Frontal cortex (tissue), 4 donors: ENCODE results near the gene LILRA1. TPM values are rescaled to one million over a fixed set of nuclear protein-coding genes. Genes with fewer than 3 reads are reported as not detected.
"Not testable (repeated sequence)": the region's sequence is repeated elsewhere in the genome, so short reads cannot be mapped to it uniquely, and the experiment has no call there.

Experiments
- DNase-seq, 2 donors: peaks; one replicate each; pipeline ENCODE4 v3.0.0; 2012; ENCODE audit warnings: low spot score in 2 of 2
- FAIRE-seq: peaks from 2 replicates; lab custom pipeline; 2012; peaks lifted over from hg19 to GRCh38; lab: Jason Lieb, UNC
- total RNA-seq: library from RNA; depleted of rRNA; stranded (reverse); fragments of >200 nt; gene quantifications from one replicate; pipeline ENCODE4 v1.2.3, GENCODE V29; 2014
- donor health status: control.
- donor health status: control.
- donor health status: control.

Gene LILRA1
- total RNA-seq: not detected

DNA sequence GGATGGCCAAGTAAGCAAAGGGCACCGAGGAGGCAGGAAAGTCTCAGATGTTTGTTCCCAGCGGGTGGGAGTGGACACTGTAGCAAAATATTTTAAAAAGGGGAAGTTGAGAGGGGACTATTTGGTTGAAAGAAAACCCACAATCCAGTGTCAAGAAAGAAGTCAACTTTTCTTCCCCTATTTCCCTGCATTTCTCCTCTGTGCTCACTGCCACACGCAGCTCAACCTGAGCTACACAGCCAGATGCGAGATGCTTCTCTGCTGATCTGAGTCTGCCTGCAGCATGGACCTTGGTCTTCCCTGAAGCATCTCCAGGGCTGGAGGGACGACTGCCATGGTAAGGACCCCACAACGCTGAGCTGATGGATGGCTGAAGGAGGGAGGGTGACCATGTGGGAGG is at the start of gene LILRA1:
Gene LILRA1, plus strand, starts transcription at position 188 of the 400 bp plus-strand sequence. CDS start 613 bp downstream, outside the sequence.
- not testable (repeated sequence) for FAIRE-seq, DNase-seq

DNA sequence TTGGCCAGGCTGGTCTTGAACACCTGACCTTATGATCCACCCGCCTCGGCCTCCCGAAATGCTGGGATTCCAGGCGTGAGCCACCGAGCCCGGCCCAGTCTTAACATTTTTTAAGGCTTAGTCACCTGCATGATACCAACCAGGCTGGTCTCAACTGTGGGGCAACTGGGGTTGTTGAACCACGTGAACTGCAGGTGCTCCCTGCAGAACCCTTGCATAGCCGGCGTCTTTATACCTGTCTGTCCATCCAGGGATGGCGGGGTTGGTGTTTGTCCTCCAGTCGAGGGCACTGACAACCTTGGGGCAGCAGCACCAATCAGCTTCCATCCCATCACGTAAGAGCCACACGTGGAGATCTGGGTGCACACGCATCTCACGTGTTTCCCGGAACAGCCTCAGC is 44.6 kb upstream of the LILRA1 start:
- no peak for DNase-seq
- FAIRE-seq: no peak

DNA sequence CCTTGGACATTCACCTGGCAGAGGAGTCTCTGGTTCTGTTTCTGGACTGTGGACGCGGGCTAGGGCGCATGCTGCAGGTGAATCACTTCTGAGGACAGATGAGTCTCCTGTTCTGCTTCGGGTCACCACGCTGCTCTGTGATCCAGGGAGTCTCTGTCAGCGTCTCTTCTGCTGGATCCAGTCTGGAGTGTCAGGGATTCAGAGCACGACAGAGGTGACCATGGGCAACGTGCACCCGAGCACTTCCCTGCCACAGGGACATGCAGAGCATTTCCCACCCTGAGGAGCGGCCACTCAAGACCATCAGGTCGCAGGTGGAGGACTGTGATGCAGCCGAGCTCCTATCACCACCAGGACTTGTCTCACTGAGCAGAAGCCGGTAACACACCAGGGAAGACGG is 44.2 kb upstream of the LILRA1 start:
- DNase-seq (no peak), FAIRE-seq (no peak)

DNA sequence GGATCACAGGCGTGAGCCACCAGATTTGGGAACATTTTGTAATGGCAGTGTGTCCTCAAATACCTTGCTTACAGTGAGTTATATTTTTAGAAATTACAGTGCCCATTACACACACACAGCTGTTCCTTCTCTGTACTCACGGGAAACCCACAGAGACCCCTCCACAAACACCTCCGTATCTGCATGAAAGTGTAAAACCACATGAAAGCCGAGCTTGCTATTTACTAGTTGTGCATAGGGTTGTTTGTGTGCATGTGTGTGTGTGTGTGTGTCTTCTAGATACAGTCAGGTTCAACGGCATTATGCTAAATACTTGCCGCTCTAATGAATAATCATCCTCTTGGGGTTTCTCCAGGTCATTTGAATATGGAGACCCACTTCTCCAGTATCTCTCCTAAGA is 42.1 kb upstream of the LILRA1 start:
- no peak for DNase-seq
- FAIRE-seq: no peak

DNA sequence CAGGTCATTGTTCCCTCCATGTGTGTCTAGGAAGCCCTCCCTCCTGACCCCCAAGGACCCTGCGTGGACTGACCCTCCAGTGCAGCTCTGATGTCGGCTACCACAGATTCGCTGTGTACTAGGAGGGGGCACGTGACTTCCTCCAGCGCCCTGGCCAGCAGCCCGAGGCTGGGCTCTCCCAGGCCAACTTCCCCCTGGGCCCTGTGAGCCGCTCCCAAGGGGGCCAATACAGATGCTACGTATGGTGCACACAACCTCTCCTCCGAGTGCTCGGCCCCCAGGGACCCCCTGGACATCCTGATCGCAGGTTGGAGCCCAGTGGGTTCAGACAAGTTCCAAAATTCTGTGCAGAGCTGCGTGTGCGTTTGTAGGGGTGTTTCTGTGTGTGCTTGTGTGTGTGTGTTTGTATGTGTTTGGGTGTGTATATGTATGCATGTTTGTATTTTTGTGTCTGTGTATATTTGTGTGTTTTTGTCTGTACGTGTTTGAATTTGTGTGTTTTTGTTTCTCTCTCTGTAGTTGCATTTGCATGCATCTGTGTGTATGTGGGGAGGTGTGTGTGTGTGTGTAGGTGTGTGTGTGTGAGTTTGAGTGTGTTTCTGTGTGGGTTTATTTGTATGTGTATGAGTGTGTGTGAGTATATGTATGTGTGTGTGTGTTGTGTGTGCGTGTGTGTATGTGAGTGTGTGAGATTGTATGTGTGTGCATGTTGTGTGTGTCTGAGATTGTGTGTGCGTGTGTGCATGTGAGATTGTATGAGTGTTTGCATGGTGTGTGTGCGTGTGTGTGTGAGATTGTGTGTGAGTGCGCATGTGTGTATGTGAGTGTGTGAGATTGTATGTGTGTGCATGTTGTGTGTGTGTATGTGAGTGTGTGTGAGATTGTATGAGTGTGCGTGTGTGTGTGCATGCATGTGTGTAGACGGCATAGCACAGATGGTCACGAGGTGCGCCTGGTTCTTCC is 41.2 kb upstream of the LILRA1 start:
- no peak for FAIRE-seq
- no peak for DNase-seq

DNA sequence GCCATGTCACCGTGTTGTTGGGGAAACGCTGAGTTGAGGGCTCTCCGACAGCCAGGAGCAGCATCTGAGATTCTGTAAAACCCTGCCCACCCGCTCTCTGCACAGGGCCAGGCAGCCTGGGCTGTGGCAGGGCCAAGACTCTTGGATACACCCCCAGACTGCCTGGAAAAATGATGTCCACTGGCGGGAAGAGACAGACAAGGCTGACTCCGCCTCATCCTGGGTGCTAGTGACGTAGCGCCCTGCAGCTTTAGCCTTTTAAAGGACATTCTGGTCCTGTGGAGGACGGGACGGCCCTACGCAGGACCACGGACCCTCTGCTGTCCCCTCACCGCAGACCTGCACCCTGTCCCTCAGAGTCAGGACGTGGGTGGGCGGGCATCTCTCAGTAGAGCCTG is 40.5 kb upstream of the LILRA1 start:
- DNase-seq: no peak
- no peak for FAIRE-seq

DNA sequence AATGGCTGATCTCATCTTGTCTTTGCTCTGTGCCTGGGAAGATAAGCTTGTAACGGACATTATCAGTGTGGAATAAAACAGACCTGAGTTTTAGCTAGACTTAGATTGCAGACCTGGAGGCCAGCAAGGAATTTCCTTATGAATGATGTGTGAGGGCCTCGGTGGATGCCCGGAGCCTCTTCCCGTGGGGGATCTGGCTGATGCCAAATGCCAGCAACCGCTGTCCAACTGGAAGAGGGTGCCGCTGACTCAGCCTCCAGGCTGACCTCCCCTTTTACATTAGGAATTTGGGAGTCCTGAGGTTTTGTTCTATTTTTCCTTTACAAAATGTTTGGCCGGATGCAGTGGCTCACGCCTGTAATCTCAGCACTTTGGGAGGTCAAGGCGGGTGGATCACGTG is 39.4 kb upstream of the LILRA1 start:
- FAIRE-seq: no peak

DNA sequence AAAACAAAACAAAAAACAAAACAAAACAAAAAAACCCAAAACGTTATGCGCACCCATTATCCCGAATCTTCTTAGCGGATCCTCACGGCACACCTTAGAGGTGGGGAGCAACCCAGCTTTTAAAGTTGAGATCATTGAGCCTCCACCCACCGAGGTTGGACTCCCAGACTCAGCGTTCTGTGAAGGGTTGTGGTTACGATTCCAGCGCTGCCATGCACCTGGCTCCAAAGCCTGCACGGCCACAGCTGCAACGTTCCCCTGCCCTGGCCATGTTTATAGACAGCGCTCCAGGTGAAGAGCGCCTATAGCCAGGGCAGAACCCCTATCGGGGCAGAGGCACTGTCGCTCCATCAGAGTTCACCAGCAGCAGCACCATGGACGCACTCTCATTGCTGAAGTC is 38.5 kb upstream of the LILRA1 start:
- no peak for FAIRE-seq

More for the DNA sequence above, 39.4 kb upstream of the LILRA1 start:
- no peak for DNase-seq

DNA sequence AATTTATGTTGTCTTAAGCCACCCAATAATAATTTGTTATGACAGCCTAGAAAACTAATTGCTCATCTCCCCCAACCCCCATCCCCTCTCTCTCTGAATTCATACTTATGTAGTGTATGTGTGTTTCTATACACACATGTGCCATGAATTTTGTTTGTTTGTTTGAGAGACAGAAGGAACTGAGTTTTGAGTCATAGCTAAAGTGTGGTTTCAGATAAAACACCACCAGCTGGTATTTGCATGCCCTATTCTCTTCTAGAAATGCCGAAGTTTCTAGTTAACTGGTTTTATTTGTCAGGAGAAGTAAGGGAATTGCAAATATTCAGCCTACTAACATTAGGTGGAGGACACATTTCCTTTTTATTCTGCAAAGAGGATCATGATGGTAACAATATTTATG is 37.2 kb upstream of the LILRA1 start:
- FAIRE-seq: no peak

More for the DNA sequence above, 38.5 kb upstream of the LILRA1 start:
- no peak for DNase-seq

DNA sequence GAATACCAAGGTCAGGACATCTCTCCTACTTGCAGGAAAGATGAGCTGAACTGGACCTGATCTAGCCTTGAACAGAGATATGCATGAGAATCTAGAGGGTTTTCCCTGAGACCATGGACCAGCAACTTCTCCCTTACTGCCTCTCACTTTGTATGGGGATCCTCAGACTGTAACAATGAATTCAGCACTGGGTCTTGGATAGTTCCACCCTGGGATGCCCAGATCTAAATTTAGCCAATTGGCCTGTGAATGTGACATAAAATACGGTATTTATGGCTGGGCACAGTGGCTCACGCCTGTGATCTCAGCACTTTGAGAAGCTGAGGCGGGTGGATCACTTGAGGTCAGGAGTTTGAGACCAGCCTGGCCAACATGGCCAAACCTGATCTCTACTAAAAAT is 35.1 kb upstream of the LILRA1 start:
- FAIRE-seq: no peak
- no peak for DNase-seq

More for the DNA sequence above, 37.2 kb upstream of the LILRA1 start:
- no peak for DNase-seq

DNA sequence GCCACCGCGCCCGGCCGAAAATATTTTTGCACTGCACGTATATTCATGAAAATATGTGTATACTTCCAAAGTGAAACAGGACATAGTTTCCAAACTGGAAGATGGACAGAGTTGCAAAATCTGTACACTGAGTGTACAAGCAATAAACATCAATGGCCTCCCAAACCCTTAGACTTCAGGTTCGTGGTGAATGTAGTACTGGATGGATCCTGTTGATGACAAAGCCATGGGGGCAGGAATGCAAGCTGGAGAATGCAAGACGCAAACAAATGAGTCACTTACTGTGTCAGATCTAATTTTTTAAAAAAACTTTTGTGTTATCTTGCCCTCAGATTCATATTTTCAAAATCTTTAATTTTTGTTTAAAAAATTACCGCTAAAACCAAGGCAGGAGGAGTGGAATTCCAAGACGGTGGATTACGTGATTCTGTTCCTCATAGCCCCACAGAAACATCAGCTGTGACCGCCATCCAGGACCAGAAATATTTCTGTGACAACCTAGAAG is 32.5 kb upstream of the LILRA1 start:
- no peak for FAIRE-seq

DNA sequence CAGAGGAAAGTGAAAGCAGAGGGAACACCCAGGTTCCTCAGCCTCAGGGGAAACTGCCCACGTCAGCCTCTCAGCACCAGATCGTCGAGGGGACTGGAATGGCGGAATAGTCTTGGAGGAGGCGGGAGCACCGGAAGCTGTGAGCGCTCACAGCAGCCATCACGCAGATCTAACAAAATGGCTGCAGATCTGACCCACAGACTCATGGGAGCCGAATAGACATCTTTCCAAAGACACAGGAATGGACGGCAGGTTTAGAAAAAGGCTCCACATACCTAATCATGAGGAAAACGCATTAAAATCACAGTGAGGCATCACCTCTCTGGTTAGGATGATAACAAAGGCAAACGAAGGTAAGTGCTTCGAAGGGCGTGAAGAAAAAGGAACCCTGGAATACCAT is 31.6 kb upstream of the LILRA1 start:
- FAIRE-seq (no peak), DNase-seq (no peak)

More for the DNA sequence above, 32.5 kb upstream of the LILRA1 start:
- no peak for DNase-seq

DNA sequence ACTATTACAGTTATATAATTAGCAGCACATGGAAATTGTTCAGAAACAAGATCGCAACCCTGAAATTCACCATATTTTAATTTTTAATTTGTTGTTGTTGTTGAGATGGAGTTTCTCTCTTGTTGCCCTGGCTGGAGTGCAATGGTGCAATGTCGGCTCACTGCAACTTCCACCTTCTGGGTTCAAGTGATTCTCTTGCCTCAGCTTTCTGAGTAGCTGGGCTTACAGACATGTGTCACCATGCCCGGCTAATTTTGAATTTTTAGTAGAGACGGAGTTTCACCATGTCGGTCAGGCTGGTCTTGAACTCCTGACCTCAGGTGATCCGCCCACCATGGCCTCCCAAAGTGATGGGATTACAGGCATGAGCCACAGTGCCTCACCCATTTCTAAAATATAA is 30.2 kb upstream of the LILRA1 start:
- not testable (repeated sequence) for FAIRE-seq

DNA sequence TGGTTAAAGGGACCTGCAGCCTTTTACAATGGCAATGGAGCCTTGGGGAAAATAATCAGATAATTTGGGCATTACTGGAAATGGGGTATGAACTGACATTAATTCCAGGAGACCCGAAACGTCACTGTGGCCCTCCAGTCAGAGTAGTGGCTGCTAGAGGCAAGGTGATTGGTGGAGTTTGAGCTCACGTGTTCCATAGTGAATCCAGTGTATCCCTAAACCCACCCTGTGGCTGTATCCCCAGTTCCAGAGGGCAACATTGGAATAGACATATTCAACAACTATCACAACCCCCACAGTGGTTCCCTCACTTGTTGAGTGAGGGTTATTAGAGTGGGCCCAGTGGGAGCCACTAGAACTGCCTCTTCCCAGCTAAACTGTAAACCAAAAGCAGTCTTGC is 23.1 kb upstream of the LILRA1 start:
- DNase-seq (no peak), FAIRE-seq (no peak)

More for the DNA sequence above, 30.2 kb upstream of the LILRA1 start:
- DNase-seq: not testable (repeated sequence)

DNA sequence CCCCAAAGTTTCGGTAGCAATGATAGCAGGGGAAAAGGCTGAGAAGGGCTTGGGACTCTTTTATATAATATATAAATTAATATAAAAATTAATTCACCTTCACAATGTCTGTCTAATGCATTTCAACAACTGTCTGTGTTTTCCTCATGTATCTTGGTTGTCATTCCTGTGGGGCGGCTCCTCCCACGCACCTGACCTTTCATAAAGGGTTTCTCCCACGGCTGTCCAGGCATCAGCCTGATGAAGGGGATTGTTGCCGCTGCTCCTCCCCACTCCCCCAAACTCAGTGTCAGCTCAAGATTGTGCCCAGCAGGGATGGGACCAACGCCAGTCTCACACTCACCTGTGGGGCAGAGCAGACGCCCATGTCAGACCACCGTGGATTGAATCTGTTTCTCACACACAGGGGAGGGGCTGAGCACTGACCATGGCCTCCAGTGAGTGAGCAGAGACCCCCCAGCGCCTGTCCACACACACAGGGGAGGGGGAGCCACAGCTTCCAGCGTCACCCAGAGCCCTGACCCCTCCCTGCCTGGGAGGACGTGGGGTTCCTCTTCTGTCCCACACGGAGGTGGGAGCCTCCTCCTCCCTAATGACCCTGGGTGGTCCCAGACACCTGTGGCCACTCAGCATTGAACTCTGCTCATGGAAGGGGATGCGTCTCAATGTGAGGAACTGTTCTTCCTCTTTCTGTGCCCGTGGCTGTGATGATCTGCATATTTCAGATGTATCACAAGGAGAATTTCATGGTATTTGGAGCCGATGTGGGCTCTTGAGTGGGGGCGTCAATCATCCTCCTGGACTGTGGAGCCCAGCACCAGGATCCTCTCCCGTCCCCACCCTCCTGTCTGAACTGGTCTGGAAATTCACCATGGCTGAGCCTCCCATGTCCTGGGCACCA is 21.5 kb upstream of the LILRA1 start:
- FAIRE-seq, DNase-seq: not testable (repeated sequence)

DNA sequence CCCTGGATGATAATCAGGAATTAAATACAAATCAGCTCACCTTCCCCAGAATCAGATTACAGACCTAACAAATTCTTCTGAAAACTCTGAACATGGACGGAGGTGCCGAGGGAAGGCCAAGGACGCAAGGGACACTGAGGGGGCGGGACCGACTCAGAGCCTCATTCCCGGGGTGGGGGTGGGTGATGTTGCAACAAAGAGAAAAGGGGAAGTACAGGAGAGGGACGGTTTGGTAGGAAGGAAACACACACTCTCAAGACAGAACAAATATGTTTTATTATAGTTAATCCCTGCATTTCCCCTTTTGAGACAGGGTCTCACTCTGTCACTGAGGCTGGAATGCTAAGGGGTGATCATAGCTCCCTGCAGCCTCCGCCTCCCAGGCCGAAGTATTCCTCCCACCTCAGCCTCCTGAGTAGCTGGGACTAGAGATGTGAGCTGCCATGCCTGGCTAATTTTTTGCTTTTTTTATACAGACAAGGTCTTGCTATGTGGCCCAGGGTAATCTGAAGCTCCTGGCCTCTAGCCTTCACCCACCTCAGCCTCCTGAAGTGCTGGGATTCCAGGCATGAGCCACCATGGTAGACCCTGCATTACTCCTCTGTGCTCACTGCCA is 20.6 kb upstream of the LILRA1 start:
- FAIRE-seq: no peak
- DNase-seq: no peak

DNA sequence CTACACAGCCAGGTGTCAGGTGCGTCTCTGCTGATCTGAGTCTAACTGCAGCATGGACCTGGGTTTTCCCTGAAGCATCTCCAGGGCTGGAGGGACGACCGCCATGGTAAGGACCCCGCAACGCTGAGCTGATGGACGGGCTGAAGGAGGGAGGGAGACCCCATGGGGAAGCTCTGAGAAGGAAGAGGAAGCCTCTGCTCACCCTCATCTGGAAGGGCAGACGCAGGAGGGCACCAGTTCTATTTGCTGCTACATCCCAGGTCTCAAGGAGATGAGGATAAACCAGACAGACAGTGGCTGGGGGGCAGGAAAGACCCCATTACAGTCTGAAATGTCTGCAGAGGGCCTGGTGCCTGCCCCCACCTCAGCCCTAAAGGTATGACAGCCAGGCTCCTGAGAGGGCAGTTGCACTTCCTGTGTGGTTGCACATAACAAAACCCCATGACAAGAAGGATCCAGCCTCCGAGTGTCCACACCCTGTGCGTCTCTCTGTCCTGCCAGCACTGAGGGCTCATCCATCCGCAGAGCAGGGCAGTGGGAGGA is 20.0 kb upstream of the LILRA1 start, which contains the start of gene LILRA2:
Gene LILRA2, plus strand, starts transcription at position 461 of the 543 bp plus-strand sequence. CDS start 89 bp downstream, outside the sequence.
- FAIRE-seq (no peak), DNase-seq (no peak)

DNA sequence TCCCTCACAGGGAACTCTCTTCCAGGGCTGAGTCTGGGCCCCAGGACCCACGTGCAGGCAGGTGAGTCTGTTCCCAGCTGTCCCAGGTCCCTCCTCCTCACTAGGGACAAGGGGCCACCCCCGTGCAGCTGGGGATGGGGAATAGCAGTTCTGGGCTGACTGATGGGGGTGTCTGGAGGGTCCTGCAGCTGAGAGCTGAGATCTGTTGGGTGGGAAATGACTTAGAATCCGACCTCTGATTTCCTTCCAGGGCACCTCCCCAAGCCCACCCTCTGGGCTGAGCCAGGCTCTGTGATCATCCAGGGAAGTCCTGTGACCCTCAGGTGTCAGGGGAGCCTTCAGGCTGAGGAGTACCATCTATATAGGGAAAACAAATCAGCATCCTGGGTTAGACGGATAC is 19.4 kb upstream of the LILRA1 start:
- DNase-seq: no peak
- FAIRE-seq: no peak

DNA sequence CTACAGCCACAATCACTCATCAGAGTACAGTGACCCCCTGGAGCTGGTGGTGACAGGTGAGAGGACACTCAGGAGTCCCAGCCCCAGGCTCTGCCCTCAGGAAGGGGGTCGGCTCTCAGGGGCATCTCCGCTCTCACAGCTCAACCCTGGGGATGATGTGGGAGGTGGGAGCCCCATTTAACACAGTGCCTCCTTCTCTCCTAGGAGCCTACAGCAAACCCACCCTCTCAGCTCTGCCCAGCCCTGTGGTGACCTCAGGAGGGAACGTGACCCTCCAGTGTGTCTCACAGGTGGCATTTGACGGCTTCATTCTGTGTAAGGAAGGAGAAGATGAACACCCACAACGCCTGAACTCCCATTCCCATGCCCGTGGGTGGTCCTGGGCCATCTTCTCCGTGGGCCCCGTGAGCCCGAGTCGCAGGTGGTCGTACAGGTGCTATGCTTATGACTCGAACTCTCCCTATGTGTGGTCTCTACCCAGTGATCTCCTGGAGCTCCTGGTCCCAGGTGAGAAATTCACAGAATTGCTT is 18.8 kb upstream of the LILRA1 start:
- no peak for DNase-seq
- no peak for FAIRE-seq
